K562 (cell line): ENCODE results near the gene ABCA4. TPM values are rescaled to one million over a fixed set of nuclear protein-coding genes. Genes with fewer than 3 reads are reported as not detected.

Experiments used
- C11orf30 ChIP-seq: fragments of 450-650 bp; IDR thresholded peaks from 2 replicates; pipeline ENCODE4 v1.6.1; 2016; ENCODE audit warnings: low read depth, mild to moderate bottlenecking
- CEBPZ ChIP-seq: fragments of 150-350 bp; IDR thresholded peaks from 2 replicates; pipeline ENCODE4 v1.6.1; 2014; ENCODE audit warnings: low read depth, mild to moderate bottlenecking, low read length, borderline replicate concordance
- DPF2 ChIP-seq: fragments of 450-650 bp; IDR thresholded peaks from 2 replicates; pipeline ENCODE4 v1.6.1; 2016
- E2F6 ChIP-seq, 2 experiments: IDR thresholded peaks; 2 replicates each; pipeline ENCODE4 v1.6.1; 2011; ENCODE audit warnings: borderline replicate concordance in 1 of 2, control low read depth in 1 of 2, low read depth in 1 of 2, low read length in 1 of 2, mild to moderate bottlenecking in 1 of 2, mixed read lengths in 1 of 2, moderate library complexity in 1 of 2; ENCODE audit not compliant: insufficient read depth in 1 of 2, insufficient read length in 1 of 2, poor library complexity in 1 of 2, severe bottlenecking in 1 of 2; ENCODE audit errors: extremely low read depth in 1 of 2
- GTF2E2 ChIP-seq: fragments of 200-800 bp; sonication (Bioruptor generic); IDR thresholded peaks from 2 replicates; pipeline ENCODE4 v1.6.1; 2016; ENCODE audit warnings: missing genetic modification characterization, missing compliant biosample characterization
- RBM22 ChIP-seq: fragments of 200-400 bp; formaldehyde crosslinking; IDR thresholded peaks from 2 replicates; pipeline ENCODE4 v1.6.1; 2018; ENCODE audit warnings: low read length, low read depth; ENCODE audit not compliant: poor library complexity, severe bottlenecking
- RNF219 ChIP-seq: fragments of 250-450 bp; sonication (Bioruptor Pico); IDR thresholded peaks from 2 replicates; pipeline ENCODE4 v1.5.0; 2022; ENCODE audit warnings: mild to moderate bottlenecking
- SRSF3 ChIP-seq: fragments of 200-400 bp; formaldehyde crosslinking; IDR thresholded peaks from 2 replicates; pipeline ENCODE4 v1.6.1; 2016; ENCODE audit warnings: mild to moderate bottlenecking, low read length, moderate library complexity; ENCODE audit not compliant: insufficient read depth
- ZKSCAN1 ChIP-seq: fragments of 150-350 bp; IDR thresholded peaks from 2 replicates; pipeline ENCODE4 v1.6.1; 2016; ENCODE audit warnings: low read depth, low read length
- ZNF41 ChIP-seq: fragments of 250-450 bp; sonication (Bioruptor Pico); conservative IDR thresholded peaks from 2 replicates; pipeline ENCODE4 v1.4.0; 2020; ENCODE audit warnings: mild to moderate bottlenecking
- polyA plus RNA-seq, 8 experiments: library from polyadenylated mRNA; depleted of rRNA in 4 of 8; stranded (reverse) in 5 of 8; unstranded in 3 of 8; fragments of >200 nt; fragmentation: Nextera tagmentation in 2 of 8; fragmentation: Illumina TruSeq in 1 of 8; extraction: Ambion mirVana in 2 of 8; extraction: Trizol in 1 of 8; gene quantifications; 2 replicates each; pipeline versions ENCODE4 v1.2.1 to v1.2.3, GENCODE V29; 2011 to 2014; ENCODE audit warnings: inconsistent platforms in 1 of 8, missing spikeins in 1 of 8
- total RNA-seq, 7 experiments: library from RNA; depleted of rRNA in 6 of 7; stranded (reverse); fragments of >200 nt in 6 of 7; fragmentation: Illumina TruSeq in 2 of 7; extraction: Trizol in 2 of 7; gene quantifications; 2 replicates each; pipeline versions ENCODE4 v1.2.1 to v1.2.3, GENCODE V29; 2011 to 2021; ENCODE audit warnings: low replicate concordance in 1 of 7
- TF ChIP-seq, protein P1 (sequence below): sonication (generic); formaldehyde crosslinking; IDR thresholded peaks from 2 replicates; pipeline ENCODE4 v1.4.0; 2020; ENCODE audit warnings: mild to moderate bottlenecking, missing genetic modification reagents
- TF ChIP-seq, protein P2 (sequence below): fragments of 450-650 bp; IDR thresholded peaks from 2 replicates; pipeline ENCODE4 v1.6.1; 2016; ENCODE audit warnings: antibody characterized with exemption
- TF ChIP-seq, protein P3 (sequence below): fragments of 450-650 bp; IDR thresholded peaks from 2 replicates; pipeline ENCODE4 v1.6.1; 2018; ENCODE audit warnings: mild to moderate bottlenecking, low read depth; ENCODE audit not compliant: partially characterized antibody

The ABCA4 gene
- total and polyA plus RNA-seq, 9 of the 15 experiments (the other 6 are each of a cell fraction or from before 2014, with no cell fraction given) = 0.01 to 0.04 TPM; not detected in 7

GRCh38 chr1:94014635-94015488 is 106.1 kb downstream of the ABCA4 start (continued):
- TF ChIP-seq, protein P1, sequence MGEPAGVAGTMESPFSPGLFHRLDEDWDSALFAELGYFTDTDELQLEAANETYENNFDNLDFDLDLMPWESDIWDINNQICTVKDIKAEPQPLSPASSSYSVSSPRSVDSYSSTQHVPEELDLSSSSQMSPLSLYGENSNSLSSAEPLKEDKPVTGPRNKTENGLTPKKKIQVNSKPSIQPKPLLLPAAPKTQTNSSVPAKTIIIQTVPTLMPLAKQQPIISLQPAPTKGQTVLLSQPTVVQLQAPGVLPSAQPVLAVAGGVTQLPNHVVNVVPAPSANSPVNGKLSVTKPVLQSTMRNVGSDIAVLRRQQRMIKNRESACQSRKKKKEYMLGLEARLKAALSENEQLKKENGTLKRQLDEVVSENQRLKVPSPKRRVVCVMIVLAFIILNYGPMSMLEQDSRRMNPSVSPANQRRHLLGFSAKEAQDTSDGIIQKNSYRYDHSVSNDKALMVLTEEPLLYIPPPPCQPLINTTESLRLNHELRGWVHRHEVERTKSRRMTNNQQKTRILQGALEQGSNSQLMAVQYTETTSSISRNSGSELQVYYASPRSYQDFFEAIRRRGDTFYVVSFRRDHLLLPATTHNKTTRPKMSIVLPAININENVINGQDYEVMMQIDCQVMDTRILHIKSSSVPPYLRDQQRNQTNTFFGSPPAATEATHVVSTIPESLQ = no peak
- TF ChIP-seq RBM22 = no peak
- TF ChIP-seq C11orf30 = peak; percentile 18; the same call in 1 of the 2 replicates
- TF ChIP-seq E2F6 (IDR thresholded peaks at IDR 0.05; ENCODE audit: borderline replicate concordance in 1 of 2, extremely low read depth in 1 of 2, insufficient read depth in 1 of 2, insufficient read length in 1 of 2, low read depth in 1 of 2, low read length in 1 of 2, poor library complexity in 1 of 2, severe bottlenecking in 1 of 2) = no peak
- TF ChIP-seq, protein P2, sequence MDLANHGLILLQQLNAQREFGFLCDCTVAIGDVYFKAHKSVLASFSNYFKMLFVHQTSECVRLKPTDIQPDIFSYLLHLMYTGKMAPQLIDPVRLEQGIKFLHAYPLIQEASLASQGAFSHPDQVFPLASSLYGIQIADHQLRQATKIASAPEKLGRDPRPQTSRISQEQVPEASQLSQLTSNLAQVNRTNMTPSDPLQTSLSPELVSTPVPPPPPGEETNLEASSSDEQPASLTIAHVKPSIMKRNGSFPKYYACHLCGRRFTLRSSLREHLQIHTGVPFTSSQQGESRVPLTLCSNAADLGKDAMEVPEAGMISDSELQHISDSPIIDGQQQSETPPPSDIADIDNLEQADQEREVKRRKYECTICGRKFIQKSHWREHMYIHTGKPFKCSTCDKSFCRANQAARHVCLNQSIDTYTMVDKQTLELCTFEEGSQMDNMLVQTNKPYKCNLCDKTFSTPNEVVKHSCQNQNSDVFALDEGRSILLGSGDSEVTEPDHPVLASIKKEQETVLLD = no peak
- TF ChIP-seq CEBPZ = no peak
- no peak for TF ChIP-seq SRSF3
- TF ChIP-seq, protein P3, sequence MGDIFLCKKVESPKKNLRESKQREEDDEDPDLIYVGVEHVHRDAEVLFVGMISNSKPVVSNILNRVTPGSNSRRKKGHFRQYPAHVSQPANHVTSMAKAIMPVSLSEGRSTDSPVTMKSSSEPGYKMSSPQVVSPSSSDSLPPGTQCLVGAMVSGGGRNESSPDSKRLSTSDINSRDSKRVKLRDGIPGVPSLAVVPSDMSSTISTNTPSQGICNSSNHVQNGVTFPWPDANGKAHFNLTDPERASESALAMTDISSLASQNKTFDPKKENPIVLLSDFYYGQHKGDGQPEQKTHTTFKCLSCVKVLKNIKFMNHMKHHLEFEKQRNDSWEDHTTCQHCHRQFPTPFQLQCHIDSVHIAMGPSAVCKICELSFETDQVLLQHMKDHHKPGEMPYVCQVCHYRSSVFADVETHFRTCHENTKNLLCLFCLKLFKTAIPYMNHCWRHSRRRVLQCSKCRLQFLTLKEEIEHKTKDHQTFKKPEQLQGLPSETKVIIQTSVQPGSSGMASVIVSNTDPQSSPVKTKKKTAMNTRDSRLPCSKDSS = no peak
- no peak; the same call in 1 of the 2 replicates for TF ChIP-seq ZNF41
- TF ChIP-seq DPF2 = 0 out of 2 replicates have a peak, but pooled peaks have one; percentile 54
- no peak for TF ChIP-seq ZKSCAN1
- TF ChIP-seq GTF2E2 (tag) = peak; percentile 72; the same call in 1 of the 2 replicates
- TF ChIP-seq RNF219 (CRISPR knock-in tag) = no peak
